ENCODE measurements around the gene GMEB1. TPM values are rescaled to one million over a fixed set of nuclear protein-coding genes. Genes with fewer than 3 reads are reported as not detected.
"Not testable (repeated sequence)": the region's sequence is repeated elsewhere in the genome, so short reads cannot be mapped to it uniquely, and the experiment has no call there.

Gene GMEB1
- polyA plus RNA-seq, 1 donor from 2014 or later = 4.9 TPM

DNA sequence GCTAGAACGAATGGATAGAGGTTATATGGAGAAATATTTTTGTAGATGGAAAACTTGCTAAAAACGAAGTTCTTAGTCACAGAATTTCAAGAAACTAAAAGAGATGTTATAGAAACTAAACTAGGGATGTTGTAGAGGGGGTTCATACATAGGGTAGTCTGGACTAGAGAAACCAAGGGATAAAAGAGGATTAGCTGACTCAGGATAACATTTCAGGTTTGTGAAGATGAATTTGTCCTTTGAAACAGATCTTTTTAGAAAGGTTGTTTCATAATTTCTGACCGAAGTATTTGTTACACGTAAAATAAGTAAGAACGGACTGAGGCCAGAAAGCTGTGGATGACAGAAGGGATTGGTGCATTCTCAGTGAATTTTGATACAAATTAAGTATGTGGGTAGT lies 81.7 kb downstream of the GMEB1 start:
- Histone ChIP-seq H3K27me3 (ENCODE audit: insufficient read depth, low read depth, low read length) (no peaks in the 10 kb centered on the region), H3K4me2 (ENCODE audit: low read length) (no peak overlapping the region), H3K36me3 (ENCODE audit: insufficient read depth, low read length) (no peaks in the 10 kb centered on the region), H3K27ac (ENCODE audit: low read length) (no peak overlapping the region), H3K4me3 (ENCODE audit: low read length) (no peak overlapping the region), H3K9me2 (ENCODE audit: insufficient read depth, low read length) (no peaks in the 10 kb centered on the region), H3K79me2 (replicated peaks; ENCODE audit: insufficient read depth, low read length) (peaks cover 97% of the 10 kb centered on the region), H2AFZ (ENCODE audit: low read depth, low read length) (no peak overlapping the region), H3F3A (ENCODE audit: insufficient read depth, low read length, poor library complexity, severe bottlenecking) (no peaks in the 10 kb centered on the region), H4K20me1 (ENCODE audit: insufficient read depth) (peaks cover 34% of the 10 kb centered on the region), H3K9me3 (ENCODE audit: low read length) (no peaks in the 10 kb centered on the region), H3K9ac (ENCODE audit: low read length) (no peak overlapping the region)
- TF ChIP-seq, protein P1, sequence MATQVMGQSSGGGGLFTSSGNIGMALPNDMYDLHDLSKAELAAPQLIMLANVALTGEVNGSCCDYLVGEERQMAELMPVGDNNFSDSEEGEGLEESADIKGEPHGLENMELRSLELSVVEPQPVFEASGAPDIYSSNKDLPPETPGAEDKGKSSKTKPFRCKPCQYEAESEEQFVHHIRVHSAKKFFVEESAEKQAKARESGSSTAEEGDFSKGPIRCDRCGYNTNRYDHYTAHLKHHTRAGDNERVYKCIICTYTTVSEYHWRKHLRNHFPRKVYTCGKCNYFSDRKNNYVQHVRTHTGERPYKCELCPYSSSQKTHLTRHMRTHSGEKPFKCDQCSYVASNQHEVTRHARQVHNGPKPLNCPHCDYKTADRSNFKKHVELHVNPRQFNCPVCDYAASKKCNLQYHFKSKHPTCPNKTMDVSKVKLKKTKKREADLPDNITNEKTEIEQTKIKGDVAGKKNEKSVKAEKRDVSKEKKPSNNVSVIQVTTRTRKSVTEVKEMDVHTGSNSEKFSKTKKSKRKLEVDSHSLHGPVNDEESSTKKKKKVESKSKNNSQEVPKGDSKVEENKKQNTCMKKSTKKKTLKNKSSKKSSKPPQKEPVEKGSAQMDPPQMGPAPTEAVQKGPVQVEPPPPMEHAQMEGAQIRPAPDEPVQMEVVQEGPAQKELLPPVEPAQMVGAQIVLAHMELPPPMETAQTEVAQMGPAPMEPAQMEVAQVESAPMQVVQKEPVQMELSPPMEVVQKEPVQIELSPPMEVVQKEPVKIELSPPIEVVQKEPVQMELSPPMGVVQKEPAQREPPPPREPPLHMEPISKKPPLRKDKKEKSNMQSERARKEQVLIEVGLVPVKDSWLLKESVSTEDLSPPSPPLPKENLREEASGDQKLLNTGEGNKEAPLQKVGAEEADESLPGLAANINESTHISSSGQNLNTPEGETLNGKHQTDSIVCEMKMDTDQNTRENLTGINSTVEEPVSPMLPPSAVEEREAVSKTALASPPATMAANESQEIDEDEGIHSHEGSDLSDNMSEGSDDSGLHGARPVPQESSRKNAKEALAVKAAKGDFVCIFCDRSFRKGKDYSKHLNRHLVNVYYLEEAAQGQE (IDR thresholded peaks at IDR 0.05; ENCODE audit: borderline replicate concordance) = no peak
- TF ChIP-seq TAF1 (IDR thresholded peaks at IDR 0.05; ENCODE audit: low read depth) (no peak), MXI1 (conservative IDR thresholded peaks at IDR 0.05; ENCODE audit: poor library complexity, severe bottlenecking) (no peak), SMC3 (conservative IDR thresholded peaks at IDR 0.05; ENCODE audit: poor library complexity) (no peak), RAD21 (conservative IDR thresholded peaks at IDR 0.05) (no peak), POLR2AphosphoS5 (IDR thresholded peaks at IDR 0.05) (no peak), EZH2 (IDR thresholded peaks at IDR 0.05; ENCODE audit: borderline replicate concordance, insufficient read depth, low read length, poor library complexity, severe bottlenecking) (no peak), EP300 (conservative IDR thresholded peaks at IDR 0.05; ENCODE audit: poor library complexity, severe bottlenecking) (no peak)
- TF ChIP-seq, protein P2, sequence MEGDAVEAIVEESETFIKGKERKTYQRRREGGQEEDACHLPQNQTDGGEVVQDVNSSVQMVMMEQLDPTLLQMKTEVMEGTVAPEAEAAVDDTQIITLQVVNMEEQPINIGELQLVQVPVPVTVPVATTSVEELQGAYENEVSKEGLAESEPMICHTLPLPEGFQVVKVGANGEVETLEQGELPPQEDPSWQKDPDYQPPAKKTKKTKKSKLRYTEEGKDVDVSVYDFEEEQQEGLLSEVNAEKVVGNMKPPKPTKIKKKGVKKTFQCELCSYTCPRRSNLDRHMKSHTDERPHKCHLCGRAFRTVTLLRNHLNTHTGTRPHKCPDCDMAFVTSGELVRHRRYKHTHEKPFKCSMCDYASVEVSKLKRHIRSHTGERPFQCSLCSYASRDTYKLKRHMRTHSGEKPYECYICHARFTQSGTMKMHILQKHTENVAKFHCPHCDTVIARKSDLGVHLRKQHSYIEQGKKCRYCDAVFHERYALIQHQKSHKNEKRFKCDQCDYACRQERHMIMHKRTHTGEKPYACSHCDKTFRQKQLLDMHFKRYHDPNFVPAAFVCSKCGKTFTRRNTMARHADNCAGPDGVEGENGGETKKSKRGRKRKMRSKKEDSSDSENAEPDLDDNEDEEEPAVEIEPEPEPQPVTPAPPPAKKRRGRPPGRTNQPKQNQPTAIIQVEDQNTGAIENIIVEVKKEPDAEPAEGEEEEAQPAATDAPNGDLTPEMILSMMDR (IDR thresholded peaks at IDR 0.05; ENCODE audit: poor library complexity, severe bottlenecking) = no peak

DNA sequence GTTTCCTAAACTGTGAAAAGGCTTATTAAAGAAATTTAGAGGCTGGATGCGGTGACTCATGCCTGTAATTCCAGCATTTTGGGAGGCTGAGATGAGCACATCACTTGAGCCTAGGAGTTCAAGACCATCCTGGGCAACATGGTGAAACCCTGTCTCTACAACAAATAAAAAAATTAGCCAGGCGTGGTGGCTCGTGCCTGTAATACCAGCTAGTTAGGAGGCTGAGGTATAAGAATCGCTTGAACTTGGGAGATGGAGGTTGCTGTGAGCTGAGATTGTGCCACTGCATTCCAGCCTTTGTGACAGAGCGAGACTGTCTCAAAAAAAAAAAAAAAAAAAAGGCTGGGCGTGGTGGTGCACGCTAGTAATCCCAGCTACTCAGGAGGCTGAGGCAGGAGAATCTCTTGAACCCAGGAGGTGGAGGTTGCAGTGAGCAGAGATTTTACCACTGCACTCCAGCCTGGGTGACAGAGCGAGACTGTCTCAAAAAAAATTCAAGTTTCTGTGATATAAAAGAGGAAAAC lies 82.2 kb downstream of the GMEB1 start:
- H3K27ac ChIP-seq (ENCODE audit: low read length) = not testable (repeated sequence)

More for the DNA sequence above, 82.2 kb downstream of the GMEB1 start:
- H3K9me3 ChIP-seq (ENCODE audit: low read length); H3K27me3 ChIP-seq (ENCODE audit: insufficient read depth, low read depth, low read length); H2AFZ ChIP-seq (ENCODE audit: low read depth, low read length); H3K9ac ChIP-seq (ENCODE audit: low read length); H3K36me3 ChIP-seq (ENCODE audit: insufficient read depth, low read length); H3K9me2 ChIP-seq (ENCODE audit: insufficient read depth, low read length); H3F3A ChIP-seq (ENCODE audit: insufficient read depth, low read length, poor library complexity, severe bottlenecking); H3K4me2 ChIP-seq (ENCODE audit: low read length): not testable (repeated sequence)
- H4K20me1 ChIP-seq (ENCODE audit: insufficient read depth) = peaks cover 37% of the 10 kb centered on the region
- H3K4me3 ChIP-seq (ENCODE audit: low read length) = peak overlapping the region; percentile 43
- peaks cover 98% of the 10 kb centered on the region for H3K79me2 ChIP-seq (replicated peaks; ENCODE audit: insufficient read depth, low read length)
